ENCODE measurements around the gene ATP1B2. TPM values are rescaled to one million over a fixed set of nuclear protein-coding genes. Genes with fewer than 3 reads are reported as not detected.

The ATP1B2 gene
- total and polyA plus RNA-seq, 4 donors: 0.31 to 16.0 (median 0.87) TPM

- no peak for DNase-seq
- Histone ChIP-seq H3K27ac (ENCODE audit: low read depth in 1 of 2, low read length in 1 of 2) (no peak overlapping the region), H3K4me1 (ENCODE audit: control insufficient read depth in 5 of 5, insufficient read depth in 5 of 5, low read length in 5 of 5) (peaks cover 0 to 22% (median 3%) of the 10 kb centered on the region in 5 donors), H3K27me3 (ENCODE audit: control insufficient read depth in 3 of 3, insufficient read depth in 3 of 3, low read length in 2 of 3) (peaks cover 0 to 3% (median 0%) of the 10 kb centered on the region in 3 donors), H3K4me3 (no peak overlapping the region), H3K9ac (ENCODE audit: insufficient read depth in 1 of 2, low read length in 2 of 2) (no peak overlapping the region), H3K9me3 (ENCODE audit: control insufficient read depth in 4 of 4, insufficient read depth in 3 of 4, low read length in 3 of 4) (peaks cover 0 to 3% (median 0%) of the 10 kb centered on the region in 4 donors), H3K36me3 (ENCODE audit: control insufficient read depth in 4 of 4, insufficient read depth in 4 of 4, low read length in 4 of 4) (peaks cover 0 to 11% (median 2%) of the 10 kb centered on the region in 4 donors)
- 89 to 91% methylated on average over 3 of the region's 3 CpGs for WGBS, 2 donors
- ATAC-seq (ENCODE audit: insufficient read depth, low FRiP score): no peak
- TF ChIP-seq CTCF (IDR thresholded peaks at IDR 0.05; ENCODE audit: control extremely low read depth, extremely low read depth): no peak
These were observed 56.1 kb downstream of the ATP1B2 start for GRCh38 chr17:7706631-7707354.

Other genes with a start within 250 kb of the ATP1B2 start
- 10 to 100 TPM; 70.2 to 78.7 TPM for gene TMEM256, start 246.8 kb upstream of the ATP1B2 start, total RNA-seq
- 100 to 1,000 TPM in 1 of 2 donors, 10 to 100 TPM in 1; 71.6 to 247 TPM for gene TMEM256, start 246.8 kb upstream of the ATP1B2 start, polyA plus RNA-seq
- 10 to 100 TPM; 11.2 to 15.2 TPM for gene NLGN2, start 243.1 kb upstream of the ATP1B2 start, total RNA-seq
- 1 to 10 TPM; 5.0 to 5.1 TPM for gene NLGN2, start 243.1 kb upstream of the ATP1B2 start, polyA plus RNA-seq
- not detected for gene SPEM1, start 230.6 kb upstream of the ATP1B2 start, total RNA-seq
- not detected for gene SPEM1, start 230.6 kb upstream of the ATP1B2 start, polyA plus RNA-seq
- not detected for gene SPEM2, start 225.3 kb upstream of the ATP1B2 start, total RNA-seq
- gene SPEM2, start 225.3 kb upstream of the ATP1B2 start, polyA plus RNA-seq: not detected
- not detected for gene SPEM3, start 222.1 kb upstream of the ATP1B2 start, total RNA-seq
- not detected for gene SPEM3, start 222.1 kb upstream of the ATP1B2 start, polyA plus RNA-seq
- gene TMEM102, start 215.5 kb upstream of the ATP1B2 start, total RNA-seq: 1 to 10 TPM; 4.8 to 9.0 TPM
- gene TMEM102, start 215.5 kb upstream of the ATP1B2 start, polyA plus RNA-seq: 1 to 10 TPM; 5.5 to 8.4 TPM
- gene FGF11, start 211.4 kb upstream of the ATP1B2 start, total RNA-seq: 1 to 10 TPM in 1 of 2 donors, under 1 TPM in 1; 0.52 to 3.5 TPM
- gene FGF11, start 211.4 kb upstream of the ATP1B2 start, polyA plus RNA-seq: under 1 TPM; 0.47 to 0.79 TPM
- 10 to 100 TPM; 10.5 to 10.7 TPM for gene CHRNB1, start 205.9 kb upstream of the ATP1B2 start, total RNA-seq
- 10 to 100 TPM in 1 of 2 donors, 1 to 10 TPM in 1; 7.0 to 11.9 TPM for gene CHRNB1, start 205.9 kb upstream of the ATP1B2 start, polyA plus RNA-seq
- 10 to 100 TPM; 40.4 to 56.4 TPM for gene ZBTB4, start 171.3 kb upstream of the ATP1B2 start, total RNA-seq
- gene ZBTB4, start 171.3 kb upstream of the ATP1B2 start, polyA plus RNA-seq: 10 to 100 TPM; 20.1 to 26.5 TPM
- not detected for gene SLC35G6, start 169.5 kb upstream of the ATP1B2 start, total RNA-seq
- gene SLC35G6, start 169.5 kb upstream of the ATP1B2 start, polyA plus RNA-seq: not detected
- 100 to 1,000 TPM; 113 to 129 TPM for gene POLR2A, start 166.6 kb upstream of the ATP1B2 start, total RNA-seq
- gene POLR2A, start 166.6 kb upstream of the ATP1B2 start, polyA plus RNA-seq: 10 to 100 TPM; 37.8 to 40.9 TPM
- gene TNFSF12, start 101.9 kb upstream of the ATP1B2 start, total RNA-seq: 10 to 100 TPM; 15.1 to 46.5 TPM
- 10 to 100 TPM; 35.4 to 72.2 TPM for gene TNFSF12, start 101.9 kb upstream of the ATP1B2 start, polyA plus RNA-seq
- 100 to 1,000 TPM in 1 of 2 donors, 10 to 100 TPM in 1; 48.7 to 140 TPM for gene TNFSF13, start 92.2 kb upstream of the ATP1B2 start, total RNA-seq
- 100 to 1,000 TPM in 1 of 2 donors, 10 to 100 TPM in 1; 86.0 to 101 TPM for gene TNFSF13, start 92.2 kb upstream of the ATP1B2 start, polyA plus RNA-seq
- 10 to 100 TPM; 34.0 to 48.3 TPM for gene SENP3, start 89.0 kb upstream of the ATP1B2 start, total RNA-seq
- 10 to 100 TPM; 48.9 to 54.4 TPM for gene SENP3, start 89.0 kb upstream of the ATP1B2 start, polyA plus RNA-seq
- gene CD68, start 71.3 kb upstream of the ATP1B2 start, total RNA-seq: 100 to 1,000 TPM in 1 of 2 donors, 10 to 100 TPM in 1; 33.3 to 358 TPM
- gene CD68, start 71.3 kb upstream of the ATP1B2 start, polyA plus RNA-seq: 100 to 1,000 TPM; 431 to 595 TPM
- 10 to 100 TPM; 42.3 to 71.5 TPM for gene MPDU1, start 67.1 kb upstream of the ATP1B2 start, total RNA-seq
- 10 to 100 TPM; 98.1 to 99.5 TPM for gene MPDU1, start 67.1 kb upstream of the ATP1B2 start, polyA plus RNA-seq
- under 1 TPM in 1 of 2 donors, not detected in 1; 0.86 TPM for gene SOX15, start 60.8 kb upstream of the ATP1B2 start, total RNA-seq
- 1 to 10 TPM in 1 of 2 donors, under 1 TPM in 1; 0.68 to 1.1 TPM for gene SOX15, start 60.8 kb upstream of the ATP1B2 start, polyA plus RNA-seq
- 10 to 100 TPM; 29.0 to 29.5 TPM for gene FXR2, start 36.0 kb upstream of the ATP1B2 start, total RNA-seq
- 10 to 100 TPM; 30.6 to 31.1 TPM for gene FXR2, start 36.0 kb upstream of the ATP1B2 start, polyA plus RNA-seq
- 10 to 100 TPM; 50.7 to 86.4 TPM for gene SAT2, start 23.1 kb upstream of the ATP1B2 start, total RNA-seq
- 100 to 1,000 TPM in 1 of 2 donors, 10 to 100 TPM in 1; 92.7 to 168 TPM for gene SAT2, start 23.1 kb upstream of the ATP1B2 start, polyA plus RNA-seq
- gene SHBG, start 20.8 kb upstream of the ATP1B2 start, total RNA-seq: under 1 TPM; 0.28 to 0.63 TPM
- gene SHBG, start 20.8 kb upstream of the ATP1B2 start, polyA plus RNA-seq: under 1 TPM; 0.16 to 0.57 TPM
- 10 to 100 TPM; 29.4 to 57.0 TPM for gene TP53, start 36.6 kb downstream of the ATP1B2 start, total RNA-seq
- 10 to 100 TPM; 22.3 to 25.6 TPM for gene TP53, start 36.6 kb downstream of the ATP1B2 start, polyA plus RNA-seq
- gene WRAP53, start 37.6 kb downstream of the ATP1B2 start, total RNA-seq: 10 to 100 TPM; 10.5 to 17.3 TPM
- 10 to 100 TPM in 1 of 2 donors, 1 to 10 TPM in 1; 9.6 to 12.5 TPM for gene WRAP53, start 37.6 kb downstream of the ATP1B2 start, polyA plus RNA-seq
- 1 to 10 TPM; 4.1 to 4.9 TPM for gene EFNB3, start 54.3 kb downstream of the ATP1B2 start, total RNA-seq
- gene EFNB3, start 54.3 kb downstream of the ATP1B2 start, polyA plus RNA-seq: under 1 TPM; 0.87 TPM
- gene DNAH2, start 66.8 kb downstream of the ATP1B2 start, total RNA-seq: 10 to 100 TPM; 12.5 to 14.0 TPM
- gene DNAH2, start 66.8 kb downstream of the ATP1B2 start, polyA plus RNA-seq: 1 to 10 TPM; 1.5 to 2.7 TPM
- 10 to 100 TPM; 21.0 to 52.9 TPM for gene KDM6B, start 183.3 kb downstream of the ATP1B2 start, total RNA-seq
- 10 to 100 TPM; 30.2 to 38.9 TPM for gene KDM6B, start 183.3 kb downstream of the ATP1B2 start, polyA plus RNA-seq
- 10 to 100 TPM in 1 of 2 donors, 1 to 10 TPM in 1; 6.3 to 11.2 TPM for gene TMEM88, start 204.1 kb downstream of the ATP1B2 start, total RNA-seq
- gene TMEM88, start 204.1 kb downstream of the ATP1B2 start, polyA plus RNA-seq: 10 to 100 TPM; 11.5 to 19.6 TPM
- gene NAA38, start 206.6 kb downstream of the ATP1B2 start, total RNA-seq: 10 to 100 TPM; 58.2 to 85.3 TPM
- gene NAA38, start 206.6 kb downstream of the ATP1B2 start, polyA plus RNA-seq: 100 to 1,000 TPM; 120 to 239 TPM
- 10 to 100 TPM; 17.9 to 21.6 TPM for gene CYB5D1, start 207.1 kb downstream of the ATP1B2 start, total RNA-seq
- 10 to 100 TPM in 1 of 2 donors, 1 to 10 TPM in 1; 5.5 to 10.1 TPM for gene CYB5D1, start 207.1 kb downstream of the ATP1B2 start, polyA plus RNA-seq
- 100 to 1,000 TPM in 1 of 2 donors, 10 to 100 TPM in 1; 83.0 to 112 TPM for gene CHD3, start 237.9 kb downstream of the ATP1B2 start, total RNA-seq
- 10 to 100 TPM; 60.9 to 69.9 TPM for gene CHD3, start 237.9 kb downstream of the ATP1B2 start, polyA plus RNA-seq

All from lung (tissue), 12 donors.